DMS79 treated with DMSO at 0.1 percent for 48 hours (cell line): ENCODE data around the gene MAPK14.

ENCODE experiments used
- DNase-seq: peaks from one replicate; lab custom pipeline; 2025; lab: John Stamatoyannopoulos, UW

The MAPK14 gene

GRCh38 chr6:36038120-36038876 is 10.7 kb downstream of the MAPK14 start:
- no peak for DNase-seq

- DNase-seq, result no peak
These were observed 11.5 kb downstream of the MAPK14 start for GRCh38 chr6:36039112-36039511.

GRCh38 chr6:36040958-36041357 is 13.3 kb downstream of the MAPK14 start:
- no peak for DNase-seq

GRCh38 chr6:36042618-36043260 is 15.1 kb downstream of the MAPK14 start:
- DNase-seq, result no peak

- DNase-seq, result no peak
These were observed 22.0 kb downstream of the MAPK14 start for GRCh38 chr6:36049582-36049981.

GRCh38 chr6:36050305-36050704 is 22.7 kb downstream of the MAPK14 start:
- DNase-seq, result no peak

- no peak for DNase-seq
These were observed 23.5 kb downstream of the MAPK14 start for GRCh38 chr6:36050947-36051710.

- no peak for DNase-seq
These were observed 24.5 kb downstream of the MAPK14 start for GRCh38 chr6:36052097-36052496.

GRCh38 chr6:36053878-36054277 is 26.3 kb downstream of the MAPK14 start:
- no peak for DNase-seq

- DNase-seq, result no peak
These were observed 26.8 kb downstream of the MAPK14 start for GRCh38 chr6:36054415-36054814.

- DNase-seq, result no peak
These were observed 27.3 kb downstream of the MAPK14 start for GRCh38 chr6:36054956-36055355.

- DNase-seq, result no peak
These were observed 28.6 kb downstream of the MAPK14 start for GRCh38 chr6:36056178-36056577.

GRCh38 chr6:36061236-36061635 is 33.6 kb downstream of the MAPK14 start:
- DNase-seq, result no peak

- DNase-seq, result no peak
These were observed 34.6 kb downstream of the MAPK14 start for GRCh38 chr6:36062247-36062646.

- no peak for DNase-seq
These were observed 35.9 kb downstream of the MAPK14 start for GRCh38 chr6:36063318-36064060.

GRCh38 chr6:36064770-36065396 is 37.3 kb downstream of the MAPK14 start:
- no peak for DNase-seq

- DNase-seq, result no peak
These were observed 38.3 kb downstream of the MAPK14 start for GRCh38 chr6:36065916-36066315.

GRCh38 chr6:36066817-36067216 is 39.2 kb downstream of the MAPK14 start:
- DNase-seq, result no peak

- DNase-seq, result no peak
These were observed 39.9 kb downstream of the MAPK14 start for GRCh38 chr6:36067374-36068011.

- no peak for DNase-seq
These were observed 40.4 kb downstream of the MAPK14 start for GRCh38 chr6:36068012-36068392.

GRCh38 chr6:36068586-36068985 is 41.0 kb downstream of the MAPK14 start:
- DNase-seq, result no peak
